Thymus (tissue), 11 donors: ENCODE results near the gene ABCA9. TPM values are rescaled to one million over a fixed set of nuclear protein-coding genes. Genes with fewer than 3 reads are reported as not detected.
A peak's percentile ranks its signal among the peaks of the same experiment; 100 is the strongest.
"Not testable (repeated sequence)": the region's sequence is repeated elsewhere in the genome, so short reads cannot be mapped to it uniquely, and the experiment has no call there.

ENCODE experiments used
- DNase-seq, 9 donors: peaks; one replicate each; pipeline ENCODE4 v3.0.0-alpha.2; 2013; ENCODE audit warnings: low spot score in 9 of 9, low read depth in 6 of 9, missing footprints in 1 of 9
- H3K27ac ChIP-seq, 2 donors: one replicate each; pipeline ENCODE4 v1.5.1; 2013; ENCODE audit warnings: control low read depth in 1 of 2, low read depth in 1 of 2, low read length in 1 of 2, mild to moderate bottlenecking in 1 of 2, moderate library complexity in 1 of 2
- H3K27me3 ChIP-seq, 2 donors: one replicate each; pipeline ENCODE4 v1.5.1; 2013; ENCODE audit warnings: low read length in 1 of 2; ENCODE audit not compliant: control insufficient read depth in 2 of 2, insufficient read depth in 1 of 2
- H3K36me3 ChIP-seq, 2 donors: one replicate each; pipeline ENCODE4 v1.5.1; 2013; ENCODE audit warnings: low read length in 1 of 2, mild to moderate bottlenecking in 1 of 2, moderate library complexity in 1 of 2; ENCODE audit not compliant: control insufficient read depth in 2 of 2, insufficient read depth in 2 of 2
- H3K4me1 ChIP-seq, 2 donors: one replicate each; pipeline ENCODE4 v1.5.1; 2013; ENCODE audit warnings: low read length in 2 of 2; ENCODE audit not compliant: control insufficient read depth in 2 of 2, insufficient read depth in 2 of 2
- H3K4me3 ChIP-seq, 2 donors: one replicate each; pipeline ENCODE4 v1.5.1; 2013; ENCODE audit warnings: low read length in 2 of 2, control low read depth in 1 of 2, mild to moderate bottlenecking in 1 of 2
- H3K9me3 ChIP-seq, 2 donors: one replicate each; pipeline ENCODE4 v1.5.1; 2013; ENCODE audit warnings: low read length in 1 of 2, mild to moderate bottlenecking in 1 of 2; ENCODE audit not compliant: control insufficient read depth in 2 of 2, insufficient read depth in 1 of 2
- WGBS: extraction: QIAGEN DNeasy Blood & Tissue Kit; methylation state at CpG from one replicate; pipeline ENCODE4 v1.1.7; 2013; 5-methylcytosine and 5-hydroxymethylcytosine counted together
- polyA plus RNA-seq: library from polyadenylated mRNA; stranded (reverse); fragments of 200-250 nt; gene quantifications from one replicate; pipeline ENCODE4 v1.2.3, GENCODE V29; 2013
- total RNA-seq: library from RNA; stranded (reverse); fragments of 120-200 nt; gene quantifications from one replicate; pipeline ENCODE4 v1.2.4, GENCODE V29; 2013
- donor health status: healthy.

Gene ABCA9
- total and polyA plus RNA-seq, 2 donors: 1.1 to 2.8 TPM

GRCh38 chr17:69070378-69071232, 9.9 kb upstream of the ABCA9 start:
- not testable (repeated sequence) for H3K9me3 ChIP-seq, H3K27me3 ChIP-seq, H3K4me1 ChIP-seq, H3K4me3 ChIP-seq, H3K27ac ChIP-seq, H3K36me3 ChIP-seq
- DNase-seq: peak in 2 of 9 donors; percentile 13 to 52
- WGBS: 65% methylated on average over 12 of the region's 12 CpGs

- no peak for DNase-seq
- H3K4me1 ChIP-seq: peaks cover 2 to 7% of the 10 kb centered on the region in 2 donors
- no peaks in the 10 kb centered on the region for H3K9me3 ChIP-seq
- H3K36me3 ChIP-seq: no peaks in the 10 kb centered on the region
- 96% methylated on average over 5 of the region's 5 CpGs for WGBS
- H3K27ac ChIP-seq: no peak overlapping the region
- H3K4me3 ChIP-seq: no peak overlapping the region
- H3K27me3 ChIP-seq: no peaks in the 10 kb centered on the region
Measured at GRCh38 chr17:69069226-69069750, 8.6 kb upstream of the ABCA9 start.

GRCh38 chr17:69067274-69068047, 6.7 kb upstream of the ABCA9 start:
- Histone ChIP-seq H3K4me1 (peaks cover 2 to 7% of the 10 kb centered on the region in 2 donors), H3K36me3 (no peaks in the 10 kb centered on the region), H3K9me3 (no peaks in the 10 kb centered on the region), H3K27ac (no peak overlapping the region), H3K27me3 (no peaks in the 10 kb centered on the region), H3K4me3 (no peak overlapping the region)
- DNase-seq: no peak
- 96% methylated on average over 4 of the region's 4 CpGs for WGBS

- H3K4me3 ChIP-seq: no peak overlapping the region
- no peaks in the 10 kb centered on the region for H3K36me3 ChIP-seq
- no peaks in the 10 kb centered on the region for H3K27me3 ChIP-seq
- DNase-seq: peak in 2 of 9 donors; percentile 8 to 38
- WGBS: 7% methylated on average over 7 of the region's 7 CpGs
- no peak overlapping the region for H3K27ac ChIP-seq
- no peaks in the 10 kb centered on the region for H3K9me3 ChIP-seq
- peaks cover 2 to 7% of the 10 kb centered on the region in 2 donors for H3K4me1 ChIP-seq
Measured at GRCh38 chr17:69066482-69066881, 5.8 kb upstream of the ABCA9 start.

- Histone ChIP-seq H3K36me3 (no peaks in the 10 kb centered on the region), H3K27ac (no peak overlapping the region), H3K27me3 (no peaks in the 10 kb centered on the region), H3K9me3 (no peaks in the 10 kb centered on the region), H3K4me1 (peaks cover 2 to 3% of the 10 kb centered on the region in 2 donors), H3K4me3 (no peak overlapping the region)
- DNase-seq: no peak
Measured at GRCh38 chr17:69065113-69065512, 4.4 kb upstream of the ABCA9 start.

- DNase-seq: no peak
- H3K4me3 ChIP-seq: no peak overlapping the region
- H3K27me3 ChIP-seq: no peaks in the 10 kb centered on the region
- H3K36me3 ChIP-seq: no peaks in the 10 kb centered on the region
- H3K27ac ChIP-seq: no peak overlapping the region
- H3K9me3 ChIP-seq: no peaks in the 10 kb centered on the region
- 69% methylated on average over 1 of the region's 1 CpG for WGBS
- H3K4me1 ChIP-seq: peaks cover 2 to 3% of the 10 kb centered on the region in 2 donors
Measured at GRCh38 chr17:69064476-69064875, 3.7 kb upstream of the ABCA9 start.

GRCh38 chr17:69064001-69064400, 3.3 kb upstream of the ABCA9 start:
- Histone ChIP-seq H3K36me3 (no peaks in the 10 kb centered on the region), H3K27ac (no peak overlapping the region), H3K9me3 (no peaks in the 10 kb centered on the region), H3K4me1 (peaks cover 2 to 3% of the 10 kb centered on the region in 2 donors), H3K27me3 (no peaks in the 10 kb centered on the region), H3K4me3 (no peak overlapping the region)
- WGBS: 95% methylated on average over 2 of the region's 2 CpGs
- no peak for DNase-seq

GRCh38 chr17:69062860-69063581, 2.3 kb upstream of the ABCA9 start:
- Histone ChIP-seq H3K27me3 (no peaks in the 10 kb centered on the region), H3K9me3 (no peaks in the 10 kb centered on the region), H3K27ac (no peak overlapping the region), H3K4me3 (no peak overlapping the region), H3K4me1 (peaks cover 2 to 3% of the 10 kb centered on the region in 2 donors), H3K36me3 (no peaks in the 10 kb centered on the region)
- DNase-seq: no peak
- 74% methylated on average over 4 of the region's 4 CpGs for WGBS
